Fibroblast of lung (primary cell): ENCODE data around the gene KIF6.

Source experiments
- CTCF ChIP-seq, 2 donors: IDR thresholded peaks in 1 of 2; conservative IDR thresholded peaks in 1 of 2; 1 replicate in 1 of 2; 2 replicates in 1 of 2; pipeline ENCODE4 v1.5.1; 2011 to 2012; ENCODE audit warnings: low read length in 2 of 2, control low read depth in 1 of 2, inconsistent platforms in 1 of 2, low read depth in 1 of 2, mild to moderate bottlenecking in 1 of 2
- EZH2 ChIP-seq: IDR thresholded peaks from 2 replicates; pipeline ENCODE4 v1.5.1; 2012; ENCODE audit warnings: low read length, control low read depth, mild to moderate bottlenecking; ENCODE audit errors: missing control alignments

- TF ChIP-seq CTCF (conservative IDR thresholded peaks at IDR 0.05 in 1 of 2, IDR thresholded peaks at IDR 0.05 in 1 of 2; ENCODE audit: low read depth in 1 of 2, low read length in 2 of 2) (no peak), EZH2 (no peak)
These were observed 152.4 kb downstream of the KIF6 start for GRCh38 chr6:39572661-39573340.
